Measurements from ENCODE around the gene ELOVL6.

- no peak for TF ChIP-seq EZH2 (IDR thresholded peaks at IDR 0.05; ENCODE audit: insufficient read depth, low read length)
- no peak for TF ChIP-seq CTCF (IDR thresholded peaks at IDR 0.05; ENCODE audit: insufficient read depth, low read depth, low read length)
Observed at GRCh38 chr4:110200689-110201088, 2.3 kb upstream of the ELOVL6 start.
